NCI-H2081 (cell line): Measurements from ENCODE around the gene JMJD1C.

Source experiments
- DNase-seq, 2 experiments: peaks; one replicate each; lab custom pipeline; 2025; lab: John Stamatoyannopoulos, UW

Gene JMJD1C

GRCh38 chr10:63436225-63436624 lies 29.6 kb downstream of the JMJD1C start:
- no peak for DNase-seq

GRCh38 chr10:63434866-63435854 lies 30.6 kb downstream of the JMJD1C start:
- peak in 1 of 2 experiments; percentile 23 for DNase-seq

DNA sequence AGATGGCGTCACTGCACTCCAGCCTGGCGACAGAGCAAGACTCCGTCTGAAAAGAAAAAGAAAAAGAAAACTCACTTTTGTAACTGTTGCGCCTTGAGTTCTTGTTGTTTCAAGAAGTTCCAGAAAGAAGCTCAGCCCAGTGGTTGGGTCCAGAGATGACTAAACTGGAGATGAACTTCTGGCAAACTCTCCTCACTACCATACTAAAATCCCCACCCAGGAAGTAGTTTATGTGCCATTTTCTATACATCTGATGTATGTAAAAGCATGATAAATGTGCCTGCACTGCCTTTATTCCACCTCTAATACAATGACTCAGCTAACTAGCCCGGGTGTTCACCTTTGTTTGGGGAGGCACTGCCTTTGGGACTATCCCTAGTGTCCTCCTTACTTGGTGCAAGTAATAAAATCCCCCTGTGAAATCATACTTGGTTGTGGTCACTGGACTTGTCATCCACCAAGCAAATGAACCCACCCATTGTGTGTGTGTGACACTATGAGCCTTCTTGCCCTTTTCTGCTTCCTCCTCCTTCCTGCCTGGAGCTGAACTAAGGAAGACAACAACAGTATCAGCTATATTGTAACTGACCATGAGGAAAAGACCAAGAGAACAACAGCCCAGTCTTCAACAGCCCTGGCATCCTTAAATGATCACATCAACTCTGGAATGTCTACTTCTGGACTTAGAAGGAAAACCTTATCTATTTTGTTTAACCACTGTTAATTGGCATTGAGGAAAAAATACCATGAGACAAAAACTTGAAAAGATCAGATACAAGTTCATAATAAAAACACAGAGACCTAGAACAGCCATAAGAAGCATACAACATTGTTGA lies 33.6 kb downstream of the JMJD1C start:
- no peak for DNase-seq

DNA sequence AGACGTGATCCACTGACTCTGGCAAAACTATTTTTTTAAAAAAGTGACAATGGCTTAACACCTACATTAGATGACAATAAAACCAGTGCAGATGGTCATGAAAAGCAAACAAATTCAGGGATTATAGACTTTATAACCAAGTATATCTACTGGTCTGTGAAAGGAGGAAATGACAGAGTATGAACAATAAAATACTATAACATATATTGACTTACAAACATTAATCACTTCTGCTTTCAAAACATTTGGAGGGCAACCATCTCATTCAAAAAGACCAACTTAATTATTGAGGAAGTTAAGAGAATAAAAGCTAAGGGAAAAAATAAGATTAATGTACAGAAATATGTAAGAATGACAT lies 34.8 kb downstream of the JMJD1C start:
- peak in 1 of 2 experiments; percentile 10 for DNase-seq

- DNase-seq, result no peak
Observed at GRCh38 chr10:63430091-63430998, 35.4 kb downstream of the JMJD1C start.

- DNase-seq, result no peak
Observed at GRCh38 chr10:63429281-63429680, 36.5 kb downstream of the JMJD1C start.

- DNase-seq, result no peak
Observed at GRCh38 chr10:63427013-63427412, 38.8 kb downstream of the JMJD1C start.

GRCh38 chr10:63425512-63425911 lies 40.3 kb downstream of the JMJD1C start:
- DNase-seq, result no peak

GRCh38 chr10:63424576-63424975 lies 41.2 kb downstream of the JMJD1C start:
- DNase-seq, result no peak

DNA sequence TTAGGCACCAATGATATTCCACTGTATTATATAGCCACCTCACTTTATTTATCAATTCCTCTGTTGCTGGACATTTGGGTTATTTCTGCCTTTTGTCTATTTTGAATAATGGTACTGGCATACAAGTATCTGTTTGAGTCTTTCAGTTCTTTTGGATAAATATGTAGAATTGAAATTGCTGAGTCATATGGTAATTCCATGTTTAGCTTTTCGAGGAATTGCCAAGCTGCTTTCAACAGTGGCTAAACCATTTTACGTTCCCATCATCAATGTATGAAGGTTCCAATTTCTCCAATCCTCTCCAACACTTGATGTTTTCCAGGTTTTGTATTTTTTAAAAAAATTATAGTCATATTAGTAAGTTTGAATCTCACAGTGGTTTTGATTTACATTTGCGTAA lies 42.3 kb downstream of the JMJD1C start:
- no peak for DNase-seq

DNA sequence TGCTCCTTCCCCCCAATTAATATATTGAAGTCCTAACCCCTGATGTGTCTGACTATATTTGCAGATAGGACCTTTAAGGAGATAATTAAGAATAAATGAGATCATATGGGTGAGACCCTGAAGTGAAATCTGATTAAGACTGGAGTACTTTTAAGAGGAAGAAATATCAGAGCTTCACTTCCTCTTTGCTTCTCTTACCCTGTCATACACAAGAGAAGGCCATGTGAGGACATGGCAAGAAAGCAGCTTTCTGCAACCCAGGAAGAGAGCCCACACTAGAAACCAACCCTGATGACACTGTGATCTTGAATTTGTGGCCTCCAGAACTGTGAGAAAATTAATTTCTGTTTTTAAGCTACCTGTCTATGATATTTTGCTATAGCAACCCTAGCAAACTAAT lies 44.2 kb downstream of the JMJD1C start:
- no peak for DNase-seq

DNA sequence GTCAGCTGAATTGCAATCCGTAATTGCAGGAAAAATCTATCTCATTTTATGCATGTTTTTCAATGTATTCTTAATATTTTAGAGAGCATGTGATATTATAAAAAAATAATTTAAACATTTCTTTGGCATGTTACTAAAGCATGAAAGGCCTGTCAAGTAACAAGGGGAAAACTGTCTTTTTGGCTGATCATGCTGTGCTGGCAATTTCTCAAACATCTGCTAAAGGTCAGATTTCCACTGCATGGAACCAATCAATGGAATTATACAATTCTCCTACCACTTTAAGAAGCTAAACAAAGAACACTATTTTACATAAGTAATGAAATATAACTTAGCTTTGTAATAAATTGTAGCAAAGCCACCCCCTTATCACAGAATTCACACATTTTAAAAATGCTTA lies 49.4 kb downstream of the JMJD1C start:
- DNase-seq, result no peak

DNA sequence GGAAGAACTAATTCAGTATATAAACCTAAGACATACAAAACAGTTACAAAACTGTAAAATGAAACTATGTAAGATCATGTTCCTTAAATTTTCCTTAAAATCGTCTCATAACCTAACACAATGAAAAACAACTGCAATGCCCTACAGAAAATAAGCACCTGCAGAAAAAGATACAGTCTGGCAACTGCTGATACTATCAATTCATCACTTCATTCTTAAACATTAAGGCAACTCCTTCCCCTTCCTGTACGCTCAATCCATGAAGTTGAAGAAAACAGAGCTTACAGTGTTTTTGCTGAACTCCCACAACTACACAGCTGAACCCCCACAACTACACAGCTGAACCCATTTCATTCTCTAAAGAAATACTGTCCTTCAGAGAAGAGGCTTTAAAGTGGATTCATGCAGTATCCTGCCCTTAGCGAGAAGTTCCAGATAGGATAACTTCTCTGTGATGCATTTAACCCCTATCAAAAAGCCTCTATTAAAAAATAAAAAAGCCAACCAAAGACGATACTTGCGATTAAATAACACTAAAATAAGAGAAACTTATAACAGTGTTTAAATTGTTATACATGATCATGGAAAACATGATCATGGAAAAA lies 50.0 kb downstream of the JMJD1C start:
- DNase-seq, result no peak

- no peak for DNase-seq
Observed at GRCh38 chr10:63414481-63415260, 51.1 kb downstream of the JMJD1C start.

- no peak for DNase-seq
Observed at GRCh38 chr10:63413429-63413828, 52.3 kb downstream of the JMJD1C start.

DNA sequence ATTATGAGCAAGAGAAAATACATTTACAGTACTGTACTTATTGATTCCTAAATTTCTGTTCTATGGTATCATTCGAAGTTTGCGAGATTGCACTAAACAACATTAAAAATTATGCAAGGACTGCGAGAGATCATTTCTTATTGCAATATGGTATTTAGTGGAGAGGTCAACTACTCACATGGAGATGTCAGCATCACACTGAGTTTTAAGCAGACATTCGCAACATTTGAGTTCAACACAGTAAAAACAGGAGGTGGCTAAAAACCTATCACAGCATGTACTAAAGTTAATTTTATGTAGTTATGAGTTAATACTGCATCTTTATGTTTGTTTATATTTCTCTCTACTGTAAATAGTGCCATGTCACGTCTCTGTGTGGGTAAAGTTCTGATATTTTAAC lies 53.5 kb downstream of the JMJD1C start:
- DNase-seq, result no peak

- DNase-seq, result no peak
Observed at GRCh38 chr10:63410633-63411032, 55.1 kb downstream of the JMJD1C start.

- no peak for DNase-seq
Observed at GRCh38 chr10:63409465-63410027, 56.2 kb downstream of the JMJD1C start.

DNA sequence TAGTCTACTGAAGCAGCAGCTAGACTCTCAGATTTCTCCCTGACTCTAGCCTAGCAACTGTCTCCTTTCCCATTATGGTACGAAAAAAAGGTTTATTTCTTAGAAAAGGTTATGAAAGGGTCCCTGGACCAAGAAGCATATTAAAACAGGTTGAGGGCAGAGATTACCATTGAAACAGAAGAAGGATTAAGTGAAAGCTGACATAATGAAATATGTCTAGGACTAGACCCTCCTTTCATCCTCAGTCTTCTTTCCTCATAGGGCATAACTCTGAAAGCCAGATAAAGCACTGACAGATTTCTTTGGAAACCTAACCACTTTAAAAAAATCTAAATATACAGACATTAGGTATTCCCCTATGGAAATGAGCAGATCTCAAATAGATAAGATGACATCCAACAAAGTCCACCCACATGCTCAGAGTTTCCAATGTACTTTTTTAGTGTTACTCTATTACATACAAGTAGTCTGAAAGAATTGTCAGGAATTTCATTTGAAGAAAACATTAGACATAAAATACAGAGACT lies 58.6 kb downstream of the JMJD1C start:
- no peak for DNase-seq

- no peak for DNase-seq
Observed at GRCh38 chr10:63396133-63396761, 69.5 kb downstream of the JMJD1C start.
